Measurements from ENCODE around the gene ANXA4.

ANXA4 gene

GRCh38 chr2:69858261-69858660, 116.3 kb downstream of the ANXA4 start:
- DNase-seq: no peak

- no peak for DNase-seq
Measured at GRCh38 chr2:69863298-69863697, 121.4 kb downstream of the ANXA4 start.
